Fibroblast of lung (primary cell): Measurements from ENCODE around the gene FDXR. TPM values are rescaled to one million over a fixed set of nuclear protein-coding genes. Genes with fewer than 3 reads are reported as not detected.

ENCODE experiments used
- DNase-seq, 2 donors: peaks; one replicate each; pipeline versions ENCODE4 v3.0.0 to v3.0.0-alpha.2; 2010; ENCODE audit warnings: low read depth in 2 of 2
- H2AFZ ChIP-seq: 2 replicates; pipeline ENCODE4 v1.5.1; 2012; ENCODE audit warnings: low read length, control low read depth, inconsistent platforms
- H3K27ac ChIP-seq: 2 replicates; pipeline ENCODE4 v1.5.1; 2011; ENCODE audit warnings: low read length, control low read depth; ENCODE audit not compliant: insufficient read depth
- H3K27me3 ChIP-seq: 2 replicates; pipeline ENCODE4 v1.5.1; 2011; ENCODE audit warnings: mild to moderate bottlenecking, low read length; ENCODE audit not compliant: control insufficient read depth, insufficient read depth
- H3K36me3 ChIP-seq: 2 replicates; pipeline ENCODE4 v1.5.1; 2011; ENCODE audit warnings: low read length; ENCODE audit not compliant: control insufficient read depth, insufficient read depth
- H3K4me1 ChIP-seq: 2 replicates; pipeline ENCODE4 v1.5.1; 2011; ENCODE audit warnings: low read length; ENCODE audit not compliant: control insufficient read depth, insufficient read depth; ENCODE audit errors: extremely low read depth
- H3K4me2 ChIP-seq: 2 replicates; pipeline ENCODE4 v1.5.1; 2011; ENCODE audit warnings: low read length, control low read depth; ENCODE audit not compliant: insufficient read depth; ENCODE audit errors: extremely low read depth
- H3K4me3 ChIP-seq, 4 experiments: fragments of 200-600 bp in 1 of 4; sonication (generic) in 1 of 4; replicated peaks in 1 of 4; 2 replicates each; pipeline ENCODE4 v1.5.1; 2011 to 2016; ENCODE audit warnings: low read length in 4 of 4, low read depth in 3 of 4, mild to moderate bottlenecking in 3 of 4, control low read depth in 2 of 4, inconsistent platforms in 1 of 4, mixed read lengths in 1 of 4; ENCODE audit not compliant: insufficient read depth in 1 of 4; ENCODE audit errors: control extremely low read depth in 1 of 4
- H3K79me2 ChIP-seq: 2 replicates; pipeline ENCODE4 v1.5.1; 2012; ENCODE audit warnings: mild to moderate bottlenecking, low read length, inconsistent platforms; ENCODE audit not compliant: control insufficient read depth, insufficient read depth
- H3K9ac ChIP-seq: 2 replicates; pipeline ENCODE4 v1.5.1; 2011; ENCODE audit warnings: mild to moderate bottlenecking, low read length, control low read depth; ENCODE audit not compliant: insufficient read depth
- H3K9me3 ChIP-seq: 2 replicates; pipeline ENCODE4 v1.5.1; 2012; ENCODE audit warnings: low read depth, low read length; ENCODE audit not compliant: control insufficient read depth, insufficient read depth
- H4K20me1 ChIP-seq: 2 replicates; pipeline ENCODE4 v1.5.1; 2011; ENCODE audit warnings: low read length; ENCODE audit not compliant: control insufficient read depth, insufficient read depth; ENCODE audit errors: extremely low read depth
- EZH2 ChIP-seq: IDR thresholded peaks from 2 replicates; pipeline ENCODE4 v1.5.1; 2012; ENCODE audit warnings: low read length, control low read depth, mild to moderate bottlenecking; ENCODE audit errors: missing control alignments
- polyA plus RNA-seq, 2 donors: library from polyadenylated mRNA; depleted of rRNA in 1 of 2; stranded (reverse) in 1 of 2; unstranded in 1 of 2; fragments of >200 nt; gene quantifications; 2 replicates each; pipeline ENCODE4 v1.2.1, GENCODE V29; 2011 to 2012; ENCODE audit warnings: missing spikeins in 1 of 2
- total RNA-seq: library from RNA; depleted of rRNA; stranded (reverse); fragments of >200 nt; gene quantifications from 2 replicates; pipeline ENCODE4 v1.2.1, GENCODE V29; 2014
- TF ChIP-seq, protein P1 (sequence below), 2 donors: IDR thresholded peaks in 1 of 2; conservative IDR thresholded peaks in 1 of 2; 1 replicate in 1 of 2; 2 replicates in 1 of 2; pipeline ENCODE4 v1.5.1; 2011 to 2012; ENCODE audit warnings: low read length in 2 of 2, control low read depth in 1 of 2, inconsistent platforms in 1 of 2, low read depth in 1 of 2, mild to moderate bottlenecking in 1 of 2

FDXR gene
- total and polyA plus RNA-seq, 2 donors (not counting 1 experiment from before 2014, with no cell fraction given): 6.8 to 71.0 TPM

DNA sequence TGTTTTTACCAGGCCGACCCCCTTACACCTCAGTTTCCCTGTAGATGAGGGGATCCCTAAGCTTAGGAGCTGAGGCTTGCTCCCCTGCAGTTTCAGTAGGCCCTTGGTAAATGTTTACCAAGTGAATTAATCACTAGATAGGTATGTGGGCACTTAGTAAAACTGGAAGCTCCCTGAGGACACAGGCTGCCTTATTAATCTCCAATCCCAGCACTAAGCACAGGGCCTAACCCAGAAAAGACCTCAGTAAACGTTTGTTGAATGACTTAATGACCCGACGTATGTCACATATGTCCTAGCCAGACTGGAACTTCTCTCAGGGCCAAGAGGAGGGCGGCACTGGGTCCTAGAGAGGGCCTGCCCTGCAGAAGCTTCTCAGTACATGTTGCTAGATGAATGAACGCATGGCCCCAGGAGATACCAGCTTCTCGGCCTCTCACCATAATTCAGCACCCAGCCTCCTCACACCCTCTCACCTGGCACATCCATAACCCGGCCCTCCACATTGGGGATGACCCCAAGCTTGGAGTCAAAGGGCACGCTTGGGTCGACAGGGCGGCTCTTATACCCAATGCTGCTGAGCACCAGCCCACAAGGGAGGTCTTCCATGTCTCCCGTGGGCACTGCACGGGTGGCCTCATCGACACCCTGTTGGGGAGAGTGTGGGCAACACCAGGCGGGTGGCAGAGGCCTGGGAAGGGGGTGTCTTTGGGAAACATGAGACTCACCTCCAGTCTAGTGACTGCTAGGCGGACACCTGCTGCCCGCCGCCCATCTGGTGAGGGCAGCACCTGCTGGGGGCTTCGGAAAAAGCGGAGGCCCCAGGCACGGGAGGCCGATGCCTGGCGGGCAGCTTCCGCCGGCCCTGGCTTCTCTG is 9.1 kb downstream of the FDXR start:
- H3K4me3 ChIP-seq: no peak overlapping the region
- no peaks in the 10 kb centered on the region for H4K20me1 ChIP-seq
- H3K27ac ChIP-seq: no peak overlapping the region
- no peaks in the 10 kb centered on the region for H3K79me2 ChIP-seq
- H3K9ac ChIP-seq: no peak overlapping the region
- H3K4me1 ChIP-seq: no peaks in the 10 kb centered on the region
- peaks cover 2% of the 10 kb centered on the region for H3K36me3 ChIP-seq
- H2AFZ ChIP-seq: no peak overlapping the region
- no peak for TF ChIP-seq EZH2
- TF ChIP-seq, protein P1, sequence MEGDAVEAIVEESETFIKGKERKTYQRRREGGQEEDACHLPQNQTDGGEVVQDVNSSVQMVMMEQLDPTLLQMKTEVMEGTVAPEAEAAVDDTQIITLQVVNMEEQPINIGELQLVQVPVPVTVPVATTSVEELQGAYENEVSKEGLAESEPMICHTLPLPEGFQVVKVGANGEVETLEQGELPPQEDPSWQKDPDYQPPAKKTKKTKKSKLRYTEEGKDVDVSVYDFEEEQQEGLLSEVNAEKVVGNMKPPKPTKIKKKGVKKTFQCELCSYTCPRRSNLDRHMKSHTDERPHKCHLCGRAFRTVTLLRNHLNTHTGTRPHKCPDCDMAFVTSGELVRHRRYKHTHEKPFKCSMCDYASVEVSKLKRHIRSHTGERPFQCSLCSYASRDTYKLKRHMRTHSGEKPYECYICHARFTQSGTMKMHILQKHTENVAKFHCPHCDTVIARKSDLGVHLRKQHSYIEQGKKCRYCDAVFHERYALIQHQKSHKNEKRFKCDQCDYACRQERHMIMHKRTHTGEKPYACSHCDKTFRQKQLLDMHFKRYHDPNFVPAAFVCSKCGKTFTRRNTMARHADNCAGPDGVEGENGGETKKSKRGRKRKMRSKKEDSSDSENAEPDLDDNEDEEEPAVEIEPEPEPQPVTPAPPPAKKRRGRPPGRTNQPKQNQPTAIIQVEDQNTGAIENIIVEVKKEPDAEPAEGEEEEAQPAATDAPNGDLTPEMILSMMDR (conservative IDR thresholded peaks at IDR 0.05 in 1 of 2, IDR thresholded peaks at IDR 0.05 in 1 of 2; ENCODE audit: low read depth in 1 of 2, low read length in 2 of 2): no peak
- peaks cover 31% of the 10 kb centered on the region for H3K27me3 ChIP-seq
- H3K9me3 ChIP-seq: no peaks in the 10 kb centered on the region
- H3K4me2 ChIP-seq: no peak overlapping the region
- DNase-seq: no peak

DNA sequence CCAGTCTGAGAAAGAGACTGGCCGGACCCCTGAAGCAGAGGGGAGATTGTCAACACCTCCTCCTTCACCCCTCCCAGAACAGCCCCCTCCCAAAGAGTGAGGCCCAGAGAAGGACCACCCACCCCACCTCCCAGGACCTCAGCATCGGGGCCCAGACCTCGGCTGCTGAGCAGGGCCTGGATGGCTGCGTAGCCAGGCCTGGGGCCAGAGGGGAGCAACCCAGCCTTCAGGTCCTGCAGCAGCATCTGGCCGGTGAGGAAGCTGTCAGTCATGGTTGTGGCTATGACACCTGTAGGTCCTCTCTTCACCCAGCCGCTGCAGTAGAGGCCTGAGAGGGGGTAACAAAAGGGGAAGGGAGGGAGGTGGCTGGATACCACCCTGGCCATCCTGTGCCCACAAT is 9.9 kb downstream of the FDXR start:
- DNase-seq: no peak
- Histone ChIP-seq H3K27me3 (peaks cover 34% of the 10 kb centered on the region), H3K79me2 (no peaks in the 10 kb centered on the region), H3K9ac (no peak overlapping the region), H3K27ac (no peak overlapping the region), H3K36me3 (peaks cover 2% of the 10 kb centered on the region), H2AFZ (no peak overlapping the region), H3K9me3 (no peaks in the 10 kb centered on the region), H3K4me3 (no peak overlapping the region), H3K4me2 (no peak overlapping the region), H4K20me1 (no peaks in the 10 kb centered on the region), H3K4me1 (no peaks in the 10 kb centered on the region)
- TF ChIP-seq, protein P1 (conservative IDR thresholded peaks at IDR 0.05 in 1 of 2, IDR thresholded peaks at IDR 0.05 in 1 of 2; ENCODE audit: low read depth in 1 of 2, low read length in 2 of 2): no peak
- TF ChIP-seq EZH2: no peak

DNA sequence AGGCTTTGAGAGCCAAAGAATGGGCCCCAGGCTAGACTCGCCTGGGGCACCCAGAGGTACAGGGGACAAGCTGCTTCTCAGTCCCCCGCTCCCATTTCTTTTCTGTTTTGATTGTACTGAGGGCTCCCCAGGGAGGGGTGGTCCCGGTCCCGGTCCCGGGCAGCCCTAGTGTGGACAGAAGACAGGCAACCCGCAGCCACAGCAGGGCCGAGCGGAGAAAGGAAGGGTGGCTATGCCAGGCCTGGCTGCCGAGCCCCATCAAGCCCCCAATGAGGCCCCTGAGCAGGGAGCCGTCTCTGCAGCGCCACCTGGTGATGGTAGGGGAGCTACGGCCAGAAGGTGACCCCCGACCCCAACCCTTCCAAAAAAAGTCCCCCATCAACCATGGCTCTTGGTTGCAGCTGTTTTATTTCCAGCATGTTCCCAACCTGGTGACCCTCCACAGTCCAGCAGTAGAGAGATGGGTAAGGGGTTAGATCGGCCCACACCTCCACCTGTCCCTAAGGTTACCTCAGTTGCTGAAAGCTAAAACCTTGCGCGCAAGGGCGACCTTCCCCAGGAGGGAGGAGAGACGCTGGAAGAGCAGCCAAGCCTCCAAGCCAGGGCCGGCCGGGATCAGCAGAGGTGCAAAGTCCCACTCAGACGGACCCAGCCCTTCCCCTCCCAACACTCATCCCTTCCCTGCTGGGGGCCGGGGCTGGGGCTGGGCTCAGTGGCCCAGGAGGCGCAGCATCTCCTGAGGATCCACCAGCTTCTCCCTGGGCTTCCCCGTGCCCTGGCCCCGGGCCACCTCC is 10.5 kb downstream of the FDXR start:
- H3K9ac ChIP-seq: no peak overlapping the region
- H2AFZ ChIP-seq: no peak overlapping the region
- no peak overlapping the region for H3K27ac ChIP-seq
- H3K4me2 ChIP-seq: no peak overlapping the region
- H3K9me3 ChIP-seq: no peaks in the 10 kb centered on the region
- H3K4me1 ChIP-seq: no peaks in the 10 kb centered on the region
- TF ChIP-seq, protein P1 (conservative IDR thresholded peaks at IDR 0.05 in 1 of 2, IDR thresholded peaks at IDR 0.05 in 1 of 2; ENCODE audit: low read depth in 1 of 2, low read length in 2 of 2): peak; percentile 50 to 64
- TF ChIP-seq EZH2: peak; percentile 76
- H3K27me3 ChIP-seq: peaks cover 40% of the 10 kb centered on the region
- no peak overlapping the region for H3K4me3 ChIP-seq
- DNase-seq: peak in 1 of 2 donors; percentile 33
- no peaks in the 10 kb centered on the region for H3K79me2 ChIP-seq
- no peaks in the 10 kb centered on the region for H4K20me1 ChIP-seq
- peaks cover 2% of the 10 kb centered on the region for H3K36me3 ChIP-seq
